ENCODE results near the gene ANKRD45.
"Not testable (repeated sequence)": the region's sequence is repeated elsewhere in the genome, so short reads cannot be mapped to it uniquely, and the experiment has no call there.

Gene ANKRD45

GRCh38 chr1:173705117-173705516 is 35.5 kb upstream of the ANKRD45 start:
- H3K36me3 ChIP-seq = no peaks in the 10 kb centered on the region
- H3K9me3 ChIP-seq = no peaks in the 10 kb centered on the region
- TF ChIP-seq CTCF (IDR thresholded peaks at IDR 0.05; ENCODE audit: low read depth, low read length) = no peak
- no peaks in the 10 kb centered on the region for H3K4me1 ChIP-seq
- H3K27me3 ChIP-seq = peaks cover 6% of the 10 kb centered on the region
- no peak overlapping the region for H3K4me3 ChIP-seq (ENCODE audit: low read depth, low read length)
- DNase-seq = no peak

- H3K4me1 ChIP-seq = no peaks in the 10 kb centered on the region
- H3K27me3 ChIP-seq = 0 out of 2 replicates have a peak, but pooled peaks cover 3% of the 10 kb centered on the region
- H3K4me3 ChIP-seq (ENCODE audit: low read depth, low read length) = no peak overlapping the region
- DNase-seq = no peak
- no peaks in the 10 kb centered on the region for H3K36me3 ChIP-seq
- H3K9me3 ChIP-seq = no peaks in the 10 kb centered on the region
- no peak for TF ChIP-seq CTCF (IDR thresholded peaks at IDR 0.05; ENCODE audit: low read depth, low read length)
Observed at GRCh38 chr1:173702736-173703135, 33.1 kb upstream of the ANKRD45 start.

DNA sequence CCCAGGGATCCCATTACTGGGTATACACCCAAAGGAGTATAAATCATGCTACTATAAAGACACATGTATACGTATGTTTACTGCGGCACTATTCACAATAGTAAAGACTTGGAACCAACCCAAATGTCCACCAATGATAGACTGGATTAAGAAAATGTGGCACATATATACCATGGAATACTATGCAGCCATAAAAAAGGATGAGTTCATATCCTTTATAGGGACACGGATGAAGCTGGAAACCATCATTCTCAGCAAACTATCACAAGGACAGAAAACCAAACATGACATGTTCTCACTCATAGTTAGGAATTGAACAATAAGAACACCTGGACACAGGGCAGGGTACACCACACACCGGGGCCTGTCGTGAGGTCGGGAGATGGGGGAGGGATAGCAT is 31.6 kb upstream of the ANKRD45 start:
- not testable (repeated sequence) for H3K4me1 ChIP-seq; H3K4me3 ChIP-seq (ENCODE audit: low read depth, low read length); DNase-seq; H3K9me3 ChIP-seq; H3K36me3 ChIP-seq
- H3K27me3 ChIP-seq = peaks cover 10% of the 10 kb centered on the region

GRCh38 chr1:173693238-173693637 is 23.6 kb upstream of the ANKRD45 start:
- Histone ChIP-seq H3K27me3 (peaks cover 37% of the 10 kb centered on the region), H3K9me3 (no peaks in the 10 kb centered on the region), H3K36me3 (no peaks in the 10 kb centered on the region), H3K4me1 (no peaks in the 10 kb centered on the region), H3K4me3 (ENCODE audit: low read depth, low read length) (no peak overlapping the region)
- no peak for DNase-seq
- TF ChIP-seq CTCF (IDR thresholded peaks at IDR 0.05; ENCODE audit: low read depth, low read length) = no peak

GRCh38 chr1:173688300-173688699 is 18.6 kb upstream of the ANKRD45 start:
- no peak overlapping the region for H3K4me3 ChIP-seq (ENCODE audit: low read depth, low read length)
- H3K27me3 ChIP-seq = peaks cover 17% of the 10 kb centered on the region
- no peaks in the 10 kb centered on the region for H3K36me3 ChIP-seq
- DNase-seq = no peak
- TF ChIP-seq CTCF (IDR thresholded peaks at IDR 0.05; ENCODE audit: low read depth, low read length) = no peak
- no peaks in the 10 kb centered on the region for H3K9me3 ChIP-seq
- H3K4me1 ChIP-seq = no peaks in the 10 kb centered on the region

DNA sequence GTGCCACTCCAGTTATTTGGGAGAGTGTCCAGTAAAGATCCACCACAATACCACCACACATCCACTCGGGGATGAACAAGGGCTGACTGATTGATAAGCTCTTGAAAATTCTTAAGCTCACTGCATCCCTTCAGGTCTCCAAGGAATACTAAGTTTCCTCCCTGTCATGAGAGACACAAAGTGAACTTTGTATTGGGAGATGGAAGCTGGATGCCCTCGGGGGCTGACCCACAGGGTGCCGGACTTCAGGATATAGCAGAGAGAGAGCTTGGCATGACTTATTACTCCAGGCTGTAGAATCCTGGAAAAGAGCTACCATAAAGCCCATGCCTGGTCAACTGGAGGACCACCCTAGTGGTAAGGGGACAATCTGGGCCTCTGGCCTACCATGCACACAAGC is 15.5 kb upstream of the ANKRD45 start:
- not testable (repeated sequence) for H3K36me3 ChIP-seq; H3K4me3 ChIP-seq (ENCODE audit: low read depth, low read length); H3K4me1 ChIP-seq

GRCh38 chr1:173683838-173684237 is 14.2 kb upstream of the ANKRD45 start:
- H3K9me3 ChIP-seq; H3K27me3 ChIP-seq; H3K4me1 ChIP-seq; H3K36me3 ChIP-seq; H3K4me3 ChIP-seq (ENCODE audit: low read depth, low read length); DNase-seq: not testable (repeated sequence)

More for the DNA sequence above, 15.5 kb upstream of the ANKRD45 start:
- H3K9me3 ChIP-seq, H3K27me3 ChIP-seq, DNase-seq: not testable (repeated sequence)

GRCh38 chr1:173682184-173682583 is 12.5 kb upstream of the ANKRD45 start:
- Histone ChIP-seq H3K27me3 (peaks cover 4% of the 10 kb centered on the region), H3K9me3 (no peaks in the 10 kb centered on the region), H3K4me3 (ENCODE audit: low read depth, low read length) (no peak overlapping the region), H3K36me3 (no peaks in the 10 kb centered on the region), H3K4me1 (no peaks in the 10 kb centered on the region)
- no peak for DNase-seq
- TF ChIP-seq CTCF (IDR thresholded peaks at IDR 0.05; ENCODE audit: low read depth, low read length) = no peak

GRCh38 chr1:173680152-173680551 is 10.5 kb upstream of the ANKRD45 start:
- not testable (repeated sequence) for H3K27me3 ChIP-seq; H3K9me3 ChIP-seq; DNase-seq; H3K4me3 ChIP-seq (ENCODE audit: low read depth, low read length); H3K36me3 ChIP-seq; H3K4me1 ChIP-seq

GRCh38 chr1:173674496-173674895 is 4.8 kb upstream of the ANKRD45 start:
- DNase-seq; H3K4me3 ChIP-seq (ENCODE audit: low read depth, low read length); H3K36me3 ChIP-seq; H3K9me3 ChIP-seq; H3K4me1 ChIP-seq: not testable (repeated sequence)
- H3K27me3 ChIP-seq = peaks cover 13% of the 10 kb centered on the region
